ENCODE results near the gene B4GALT3. TPM values are rescaled to one million over a fixed set of nuclear protein-coding genes. Genes with fewer than 3 reads are reported as not detected.

The B4GALT3 gene
- total and polyA plus RNA-seq, 2 of the 4 experiments (the other 2 are of a cell fraction), result 19.9 to 36.0 TPM

DNA sequence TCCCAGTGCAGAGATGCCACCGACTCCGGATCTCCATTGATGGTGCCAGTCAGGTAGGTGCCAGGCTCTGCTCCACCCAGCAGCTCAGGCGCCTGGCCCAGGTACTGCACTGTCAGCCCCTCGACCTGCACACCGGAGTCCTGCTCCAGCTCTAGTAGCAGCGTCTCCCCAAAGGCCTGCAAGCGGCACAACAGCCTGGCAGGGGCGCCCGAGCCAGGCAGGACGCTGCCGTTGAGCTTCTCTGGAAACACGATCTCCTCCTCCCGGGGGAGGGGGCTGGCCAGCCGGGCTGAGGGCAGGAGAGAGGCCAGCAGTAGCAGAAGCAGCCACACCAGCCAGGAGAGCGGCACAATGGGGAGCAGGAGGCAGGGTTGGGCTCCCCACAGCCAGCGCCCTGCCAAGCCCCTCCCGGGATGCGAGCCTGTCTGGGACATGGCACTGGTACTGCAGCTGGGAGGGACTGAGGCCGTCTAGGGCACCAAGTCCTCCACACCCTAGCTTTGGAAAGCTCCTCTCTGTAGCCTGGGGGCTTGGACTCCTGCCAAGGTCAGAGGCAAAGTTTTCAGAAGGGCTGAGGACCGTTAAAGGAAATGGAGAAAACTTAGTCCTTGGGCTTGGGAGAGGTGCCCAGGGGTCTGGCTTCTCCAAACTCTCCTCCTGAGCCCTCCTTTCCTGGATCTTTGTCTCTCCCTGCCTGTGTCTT is 21.0 kb upstream of the B4GALT3 start:
- H4K20me1 ChIP-seq (ENCODE audit: insufficient read depth, low read length), result no peaks in the 10 kb centered on the region
- peak overlapping the region; percentile 30; the same call in 1 of the 2 replicates for H3K4me2 ChIP-seq (ENCODE audit: low read depth, low read length)
- H2AFZ ChIP-seq (replicated peaks; ENCODE audit: low read length, poor library complexity), result peak overlapping the region; percentile 94
- H4K8ac ChIP-seq (ENCODE audit: low read depth in 2 of 2, low read length in 2 of 2), result peak overlapping the region; percentile 42 to 96; a peak in 3 of 4 replicates
- H2BK120ac ChIP-seq (ENCODE audit: low read depth, low read length), result no peak overlapping the region; the same call in 1 of the 2 replicates
- H3K27me3 ChIP-seq (ENCODE audit: control insufficient read depth, insufficient read depth, low read length), result no peaks in the 10 kb centered on the region
- H2AK5ac ChIP-seq (ENCODE audit: low read depth, low read length), result peak overlapping the region; percentile 48
- peaks cover 31% of the 10 kb centered on the region for H3K4me1 ChIP-seq (ENCODE audit: control insufficient read depth, insufficient read depth, low read length)
- H4K91ac ChIP-seq (ENCODE audit: insufficient read depth, low read depth, low read length), result peak overlapping the region; percentile 32; the same call in 1 of the 2 replicates
- H3K9ac ChIP-seq (ENCODE audit: low read depth, low read length), result no peak overlapping the region
- DNase-seq, result no peak
- H3K56ac ChIP-seq (ENCODE audit: extremely low read depth, insufficient read depth, low read length), result peak overlapping the region; percentile 24; the same call in 1 of the 2 replicates
- intact Hi-C loops (cut with micrococcal nuclease) (no loop called here), dilution Hi-C loops (cut with HindIII; ENCODE audit: low sequenced_read_pairs, unreplicated experiment) (no loop called here), in situ Hi-C loops (cut with MboI; ENCODE audit: low sequenced_read_pairs) (no loop called here)
- H3K9me3 ChIP-seq (ENCODE audit: control insufficient read depth, insufficient read depth, low read length), result no peaks in the 10 kb centered on the region
- H3K18ac ChIP-seq (ENCODE audit: low read depth, low read length), result no peak overlapping the region
- peak overlapping the region; percentile 8; the same call in 1 of the 2 replicates for H4K5ac ChIP-seq (ENCODE audit: low read depth, low read length)
- POLR2A ChIA-PET (ENCODE audit: unreplicated experiment), result no interaction called here
- TF ChIP-seq POLR2A (IDR thresholded peaks at IDR 0.05; ENCODE audit: low read depth, low read length), result no peak
- TF ChIP-seq MAZ (IDR thresholded peaks at IDR 0.05; ENCODE audit: borderline replicate concordance, low read depth, low read length), result peak; percentile 19; the same call in 1 of the 2 replicates
- TF ChIP-seq, protein P1, sequence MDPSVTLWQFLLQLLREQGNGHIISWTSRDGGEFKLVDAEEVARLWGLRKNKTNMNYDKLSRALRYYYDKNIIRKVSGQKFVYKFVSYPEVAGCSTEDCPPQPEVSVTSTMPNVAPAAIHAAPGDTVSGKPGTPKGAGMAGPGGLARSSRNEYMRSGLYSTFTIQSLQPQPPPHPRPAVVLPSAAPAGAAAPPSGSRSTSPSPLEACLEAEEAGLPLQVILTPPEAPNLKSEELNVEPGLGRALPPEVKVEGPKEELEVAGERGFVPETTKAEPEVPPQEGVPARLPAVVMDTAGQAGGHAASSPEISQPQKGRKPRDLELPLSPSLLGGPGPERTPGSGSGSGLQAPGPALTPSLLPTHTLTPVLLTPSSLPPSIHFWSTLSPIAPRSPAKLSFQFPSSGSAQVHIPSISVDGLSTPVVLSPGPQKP (IDR thresholded peaks at IDR 0.05; ENCODE audit: borderline replicate concordance, low read depth, low read length), result no peak
- TF ChIP-seq SMC3 (IDR thresholded peaks at IDR 0.05; ENCODE audit: low read depth, low read length), result no peak
- TF ChIP-seq MAFK (IDR thresholded peaks at IDR 0.05; ENCODE audit: low read depth, low read length), result no peak
- TF ChIP-seq CEBPB (IDR thresholded peaks at IDR 0.05; ENCODE audit: low read depth, low read length), result no peak
- TF ChIP-seq FOS (IDR thresholded peaks at IDR 0.05; ENCODE audit: low read depth, low read length), result no peak
- no peak for TF ChIP-seq MXI1 (IDR thresholded peaks at IDR 0.05; ENCODE audit: borderline replicate concordance, low read depth, low read length)
- TF ChIP-seq, protein P2, sequence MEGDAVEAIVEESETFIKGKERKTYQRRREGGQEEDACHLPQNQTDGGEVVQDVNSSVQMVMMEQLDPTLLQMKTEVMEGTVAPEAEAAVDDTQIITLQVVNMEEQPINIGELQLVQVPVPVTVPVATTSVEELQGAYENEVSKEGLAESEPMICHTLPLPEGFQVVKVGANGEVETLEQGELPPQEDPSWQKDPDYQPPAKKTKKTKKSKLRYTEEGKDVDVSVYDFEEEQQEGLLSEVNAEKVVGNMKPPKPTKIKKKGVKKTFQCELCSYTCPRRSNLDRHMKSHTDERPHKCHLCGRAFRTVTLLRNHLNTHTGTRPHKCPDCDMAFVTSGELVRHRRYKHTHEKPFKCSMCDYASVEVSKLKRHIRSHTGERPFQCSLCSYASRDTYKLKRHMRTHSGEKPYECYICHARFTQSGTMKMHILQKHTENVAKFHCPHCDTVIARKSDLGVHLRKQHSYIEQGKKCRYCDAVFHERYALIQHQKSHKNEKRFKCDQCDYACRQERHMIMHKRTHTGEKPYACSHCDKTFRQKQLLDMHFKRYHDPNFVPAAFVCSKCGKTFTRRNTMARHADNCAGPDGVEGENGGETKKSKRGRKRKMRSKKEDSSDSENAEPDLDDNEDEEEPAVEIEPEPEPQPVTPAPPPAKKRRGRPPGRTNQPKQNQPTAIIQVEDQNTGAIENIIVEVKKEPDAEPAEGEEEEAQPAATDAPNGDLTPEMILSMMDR (conservative IDR thresholded peaks at IDR 0.05; ENCODE audit: low read depth, low read length), result 0 out of 2 replicates have a peak, but pooled peaks have one; percentile 14
- no peak for TF ChIP-seq NFE2L2 (IDR thresholded peaks at IDR 0.05; ENCODE audit: low read depth, low read length)
- TF ChIP-seq RCOR1 (IDR thresholded peaks at IDR 0.05; ENCODE audit: insufficient replicate concordance, low read length), result no peak
- no peak for TF ChIP-seq BHLHE40 (IDR thresholded peaks at IDR 0.05; ENCODE audit: low read depth, low read length)
- TF ChIP-seq CHD1 (IDR thresholded peaks at IDR 0.05; ENCODE audit: low read depth, low read length), result no peak
- no peak for TF ChIP-seq RAD21 (IDR thresholded peaks at IDR 0.05; ENCODE audit: low read length)
- H3K9me1 ChIP-seq (ENCODE audit: insufficient read depth, low read length), result peaks cover 20% of the 10 kb centered on the region
- no peak overlapping the region for H3K4me3 ChIP-seq (ENCODE audit: insufficient read depth, low read depth, low read length)
- CTCF ChIA-PET, result interaction anchor here (1.0 kb wide), 1 partner anchor 28 kb away, joined by 3 read pairs; no protein-coding TSS in a partner anchor
- no peak overlapping the region; the same call in 1 of the 2 replicates for H3K27ac ChIP-seq (ENCODE audit: insufficient read depth, low read length)
- peaks cover under 1% of the 10 kb centered on the region; the same call in 1 of the 2 replicates for H3K36me3 ChIP-seq (ENCODE audit: control insufficient read depth, insufficient read depth, low read length)
- no peak overlapping the region for H3K14ac ChIP-seq (replicated peaks; ENCODE audit: low read depth, low read length)
- H3K23ac ChIP-seq (ENCODE audit: low read depth, low read length), result 0 out of 2 replicates have a peak overlapping the region, but pooled peaks have one; percentile 12
- H2BK15ac ChIP-seq (ENCODE audit: low read depth, low read length), result 0 out of 3 replicates have a peak overlapping the region, but pooled peaks have one; percentile 16
- WGBS, 2 experiments (ENCODE audit: extremely low coverage in 2 of 2, insufficient read length in 1 of 2), result 55% methylated on average over 4 of the region's 20 CpGs; no CpG with 5 or more reads in 1 of the 2 experiments
- H2AK9ac ChIP-seq (replicated peaks; ENCODE audit: low read depth, low read length, poor library complexity), result peak overlapping the region; percentile 33
- peak overlapping the region; percentile 68 for H3K4ac ChIP-seq (ENCODE audit: low read depth, low read length)
- no peak overlapping the region for H2BK5ac ChIP-seq (ENCODE audit: low read depth, low read length, poor library complexity, severe bottlenecking)
- H3K79me1 ChIP-seq (ENCODE audit: low read depth in 1 of 2, low read length in 2 of 2), result peaks cover 10 to 12% of the 10 kb centered on the region in 2 experiments
- ATAC-seq (ENCODE audit: low read depth), result no peak
- no peak overlapping the region for H2BK20ac ChIP-seq (ENCODE audit: low read depth, low read length)
- no TSS peak for BruUV-seq (replicated peaks)

Measured in IMR-90 (cell line).